PC-3 (cell line): ENCODE data around the gene C4orf50. TPM values are rescaled to one million over a fixed set of nuclear protein-coding genes. Genes with fewer than 3 reads are reported as not detected.
A peak's percentile ranks its signal among the peaks of the same experiment; 100 is the strongest.

Source experiments
- ATAC-seq: fragments of 200-7000 bp; cut with Tn5 transposase; 2 replicates; pipeline ENCODE4 v1.9.1; 2020; ENCODE audit warnings: mild to moderate bottlenecking, moderate library complexity
- BruUV-seq: library from RNA; stranded (reverse); fragments of 400-500 nt; replicated peaks from 2 replicates; lab custom pipeline; 2021; lab: Mats Ljungman, UMichigan
- CTCF ChIA-PET: fragments of 300-600 bp; sonication (Branson Sonifier 250); formaldehyde crosslinking; loops from one replicate; lab custom pipeline; 2022; ENCODE audit warnings: antibody characterized with exemption; lab: Charles Lee
- POLR2A ChIA-PET: fragments of 300-600 bp; sonication (Branson Sonifier 250); formaldehyde crosslinking; loops from one replicate; lab custom pipeline; 2022; ENCODE audit warnings: antibody characterized with exemption; ENCODE audit not compliant: unreplicated experiment; lab: Charles Lee
- DNase-seq: peaks from one replicate; pipeline ENCODE4 v3.0.0-alpha.2; 2015
- H2AFZ ChIP-seq: fragments of 300-600 bp; sonication (generic); 2 replicates; pipeline ENCODE4 v1.6.0; 2016; ENCODE audit warnings: antibody characterized with exemption, low read length
- H3F3A ChIP-seq: fragments of 300-600 bp; sonication (generic); one replicate; pipeline ENCODE4 v1.6.0; 2017; ENCODE audit warnings: antibody characterized with exemption, low read length, control low read depth, mild to moderate bottlenecking; ENCODE audit not compliant: unreplicated experiment
- H3K27ac ChIP-seq: fragments of 300-600 bp; sonication (generic); 2 replicates; pipeline ENCODE4 v1.5.1; 2016; ENCODE audit warnings: mild to moderate bottlenecking, low read length
- H3K27me3 ChIP-seq: fragments of 300-600 bp; sonication (generic); 2 replicates; pipeline ENCODE4 v1.6.1; 2016; ENCODE audit warnings: low read length, mixed read lengths
- H3K36me3 ChIP-seq: fragments of 300-600 bp; sonication (generic); 2 replicates; pipeline ENCODE4 v1.6.1; 2016; ENCODE audit warnings: low read depth, mixed run types, low read length, mixed read lengths
- H3K4me1 ChIP-seq: fragments of 300-600 bp; sonication (generic); 2 replicates; pipeline ENCODE4 v1.5.1; 2016; ENCODE audit warnings: low read length; ENCODE audit not compliant: insufficient read depth
- H3K4me2 ChIP-seq: fragments of 300-600 bp; sonication (generic); 2 replicates; pipeline ENCODE4 v1.6.0; 2016; ENCODE audit warnings: low read length
- H3K4me3 ChIP-seq: fragments of 300-600 bp; sonication (generic); 2 replicates; pipeline ENCODE4 v1.5.1; 2016; ENCODE audit warnings: mild to moderate bottlenecking, low read length, mixed read lengths
- H3K79me2 ChIP-seq: fragments of 300-600 bp; sonication (generic); 2 replicates; pipeline ENCODE4 v1.6.1; 2017; ENCODE audit warnings: low read length, mixed read lengths
- H3K9ac ChIP-seq: fragments of 300-600 bp; sonication (generic); 2 replicates; pipeline ENCODE4 v1.6.0; 2016; ENCODE audit warnings: mild to moderate bottlenecking, low read length
- H3K9me2 ChIP-seq: fragments of 300-600 bp; sonication (generic); replicated peaks from 2 replicates; pipeline ENCODE4 v1.6.1; 2016; ENCODE audit warnings: mixed run types, low read length, mixed read lengths
- H3K9me3 ChIP-seq: fragments of 300-600 bp; sonication (generic); 2 replicates; pipeline ENCODE4 v1.6.1; 2016; ENCODE audit warnings: low read length, mixed read lengths
- H4K20me1 ChIP-seq: fragments of 300-600 bp; sonication (generic); 2 replicates; pipeline ENCODE4 v1.6.1; 2016; ENCODE audit warnings: low read length, mixed read lengths
- EZH2 ChIP-seq: fragments of 300-600 bp; sonication (generic); IDR thresholded peaks from one replicate; pipeline ENCODE4 v1.6.1; 2017; ENCODE audit warnings: antibody characterized with exemption, mild to moderate bottlenecking, low read length; ENCODE audit not compliant: unreplicated experiment
- EZH2phosphoT487 ChIP-seq: fragments of 300-600 bp; sonication (generic); IDR thresholded peaks from 2 replicates; pipeline ENCODE4 v1.6.1; 2018; ENCODE audit warnings: mild to moderate bottlenecking, antibody characterized with exemption, low read length, borderline replicate concordance
- intact Hi-C: fragments of 100-400 bp; cut with micrococcal nuclease; formaldehyde crosslinking; loops from 2 replicates; pipeline ENCODE4 v1.9.0; 2023
- total RNA-seq: library from RNA; depleted of rRNA; stranded (reverse); fragments of >200 nt; gene quantifications from 2 replicates; pipeline ENCODE4 v1.2.3, GENCODE V29; 2014
- TF ChIP-seq, protein P1 (sequence below): fragments of 300-600 bp; sonication (generic); conservative IDR thresholded peaks from 2 replicates; pipeline ENCODE4 v1.5.1; 2017; ENCODE audit warnings: antibody characterized with exemption, low read depth, mild to moderate bottlenecking, low read length

C4orf50 gene
- total RNA-seq, 1 experiment from 2014 or later: not detected

DNA sequence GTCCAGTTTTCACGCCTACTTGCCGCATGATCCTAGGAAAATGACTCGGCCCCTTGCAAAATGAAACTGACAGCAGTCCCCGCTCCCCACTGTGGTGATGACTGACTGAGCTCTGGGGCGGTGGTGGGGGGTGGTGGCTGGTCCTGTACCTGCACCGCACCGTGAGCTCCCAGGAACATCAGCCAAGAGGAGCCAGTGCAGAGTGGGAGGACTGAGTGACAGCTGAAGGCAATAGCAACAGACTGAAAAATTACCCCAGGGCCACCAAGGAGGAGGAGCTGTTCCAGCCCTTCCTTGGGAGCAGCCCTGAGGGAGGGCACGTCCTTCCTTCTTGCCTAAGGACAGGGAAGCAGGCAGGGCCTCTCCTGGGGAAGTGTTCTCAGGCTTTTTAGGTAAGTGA, 2.4 kb upstream of the C4orf50 start:
- Histone ChIP-seq H3K9me2 (no peaks in the 10 kb centered on the region), H3K27ac (no peak overlapping the region), H3K27me3 (peaks cover 34% of the 10 kb centered on the region), H3K79me2 (no peaks in the 10 kb centered on the region), H3K9me3 (no peaks in the 10 kb centered on the region), H3K36me3 (no peaks in the 10 kb centered on the region), H3K9ac (no peak overlapping the region), H3K4me3 (no peak overlapping the region), H3K4me2 (no peak overlapping the region), H4K20me1 (no peaks in the 10 kb centered on the region), H3K4me1 (no peaks in the 10 kb centered on the region), H3F3A (no peaks in the 10 kb centered on the region), H2AFZ (no peak overlapping the region)
- POLR2A ChIA-PET: no interaction called here
- DNase-seq (no peak), ATAC-seq (no peak)
- TF ChIP-seq EZH2phosphoT487 (no peak), EZH2 (no peak)
- TF ChIP-seq, protein P1, sequence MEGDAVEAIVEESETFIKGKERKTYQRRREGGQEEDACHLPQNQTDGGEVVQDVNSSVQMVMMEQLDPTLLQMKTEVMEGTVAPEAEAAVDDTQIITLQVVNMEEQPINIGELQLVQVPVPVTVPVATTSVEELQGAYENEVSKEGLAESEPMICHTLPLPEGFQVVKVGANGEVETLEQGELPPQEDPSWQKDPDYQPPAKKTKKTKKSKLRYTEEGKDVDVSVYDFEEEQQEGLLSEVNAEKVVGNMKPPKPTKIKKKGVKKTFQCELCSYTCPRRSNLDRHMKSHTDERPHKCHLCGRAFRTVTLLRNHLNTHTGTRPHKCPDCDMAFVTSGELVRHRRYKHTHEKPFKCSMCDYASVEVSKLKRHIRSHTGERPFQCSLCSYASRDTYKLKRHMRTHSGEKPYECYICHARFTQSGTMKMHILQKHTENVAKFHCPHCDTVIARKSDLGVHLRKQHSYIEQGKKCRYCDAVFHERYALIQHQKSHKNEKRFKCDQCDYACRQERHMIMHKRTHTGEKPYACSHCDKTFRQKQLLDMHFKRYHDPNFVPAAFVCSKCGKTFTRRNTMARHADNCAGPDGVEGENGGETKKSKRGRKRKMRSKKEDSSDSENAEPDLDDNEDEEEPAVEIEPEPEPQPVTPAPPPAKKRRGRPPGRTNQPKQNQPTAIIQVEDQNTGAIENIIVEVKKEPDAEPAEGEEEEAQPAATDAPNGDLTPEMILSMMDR: no peak
- CTCF ChIA-PET: no interaction called here
- intact Hi-C loops: no loop called here
- BruUV-seq: no TSS peak

DNA sequence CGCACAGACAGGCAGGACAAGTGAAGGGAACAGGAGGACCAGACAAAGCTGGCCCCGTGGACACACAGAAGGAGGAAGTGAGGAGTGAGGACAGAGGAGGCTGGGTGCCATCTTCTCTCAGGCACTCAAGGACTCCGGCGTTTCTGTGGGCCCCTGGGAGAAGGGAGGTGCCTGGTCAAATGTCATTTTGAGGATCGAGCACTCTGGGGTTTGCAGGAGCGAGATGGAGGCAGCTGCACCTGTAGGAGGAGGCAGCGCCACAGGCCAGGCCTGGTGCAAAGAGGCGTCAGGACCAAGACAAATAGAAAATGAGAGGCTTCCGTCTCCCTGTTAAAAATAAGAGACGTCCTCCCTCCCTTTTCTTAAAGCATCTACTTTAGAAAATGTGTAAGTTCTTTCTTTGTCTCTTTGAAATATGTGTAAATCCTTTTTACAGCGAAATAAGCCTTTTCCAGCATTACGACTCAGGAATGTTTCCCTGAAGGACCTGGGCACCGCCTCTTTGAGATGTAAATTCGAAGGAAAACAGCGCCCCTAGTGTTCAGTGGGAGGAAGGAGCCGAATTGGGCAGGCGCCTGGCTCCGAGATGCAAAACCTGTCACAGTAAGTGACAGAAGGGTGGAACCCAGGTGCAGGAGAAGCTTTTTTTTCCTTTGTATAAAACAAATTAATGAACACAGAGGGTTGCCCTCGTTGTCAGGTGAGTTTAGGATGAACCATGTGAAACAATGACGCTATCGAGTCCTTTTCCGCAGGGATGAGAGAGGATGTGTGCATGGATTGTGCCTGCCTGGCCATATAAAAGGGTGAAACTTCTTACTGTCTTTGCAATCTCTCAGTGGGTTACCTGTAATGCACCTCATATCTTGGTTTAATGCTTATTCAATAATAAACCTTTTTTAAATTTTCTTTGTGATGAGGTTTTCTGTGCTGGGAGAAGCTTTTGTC, 1.4 kb upstream of the C4orf50 start:
- no peak overlapping the region for H3K4me3 ChIP-seq
- H3K27ac ChIP-seq: no peak overlapping the region
- no peaks in the 10 kb centered on the region for H4K20me1 ChIP-seq
- TF ChIP-seq EZH2: no peak
- TF ChIP-seq, protein P1: peak; percentile 74
- no peaks in the 10 kb centered on the region for H3K9me3 ChIP-seq
- no peaks in the 10 kb centered on the region for H3K36me3 ChIP-seq
- H3K4me1 ChIP-seq: no peaks in the 10 kb centered on the region
- H3K27me3 ChIP-seq: peaks cover 31% of the 10 kb centered on the region
- H3K9ac ChIP-seq: no peak overlapping the region
- no peaks in the 10 kb centered on the region for H3F3A ChIP-seq
- DNase-seq (peak; percentile 64), ATAC-seq (no peak)
- no peaks in the 10 kb centered on the region for H3K79me2 ChIP-seq
- CTCF ChIA-PET: no interaction called here
- no TSS peak for BruUV-seq
- no peaks in the 10 kb centered on the region for H3K9me2 ChIP-seq
- intact Hi-C loops: no loop called here
- H2AFZ ChIP-seq: no peak overlapping the region
- POLR2A ChIA-PET: interaction anchor here (0.7 kb wide), 1 partner anchor 106 kb away, joined by 4 read pairs; no protein-coding TSS in a partner anchor
- no peak overlapping the region for H3K4me2 ChIP-seq

DNA sequence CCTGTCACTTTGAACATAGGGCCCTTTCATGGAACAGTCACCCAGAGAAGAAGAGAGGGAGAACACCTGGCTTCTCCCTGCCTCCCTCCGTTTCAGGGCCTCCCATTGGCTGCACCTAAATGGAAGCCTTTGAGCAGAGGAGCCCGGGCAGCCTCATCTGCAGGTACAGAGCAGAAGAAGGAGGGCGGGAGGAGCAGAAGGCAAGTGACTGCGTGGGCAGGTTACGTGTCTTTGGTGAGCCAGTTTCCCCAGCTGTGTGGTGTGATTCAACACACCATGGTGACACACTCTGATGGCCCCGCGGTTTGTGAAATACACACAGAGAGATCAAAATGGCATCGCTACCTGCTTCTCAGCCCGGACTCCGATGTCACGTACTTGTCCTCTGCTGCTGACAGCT, 431 bp downstream of the C4orf50 start:
- no peak overlapping the region for H3K27ac ChIP-seq
- intact Hi-C loops: no loop called here
- H3K9me2 ChIP-seq: no peaks in the 10 kb centered on the region
- peaks cover 23% of the 10 kb centered on the region for H3K27me3 ChIP-seq
- no peaks in the 10 kb centered on the region for H3K9me3 ChIP-seq
- TF ChIP-seq, protein P1: no peak
- TF ChIP-seq EZH2 (no peak), EZH2phosphoT487 (no peak)
- H2AFZ ChIP-seq: no peak overlapping the region
- no peak overlapping the region for H3K9ac ChIP-seq
- H3K4me3 ChIP-seq: no peak overlapping the region
- H3K4me2 ChIP-seq: no peak overlapping the region
- DNase-seq (no peak), ATAC-seq (no peak)
- CTCF ChIA-PET: no interaction called here
- H4K20me1 ChIP-seq: no peaks in the 10 kb centered on the region
- no TSS peak for BruUV-seq
- POLR2A ChIA-PET: no interaction called here
- no peaks in the 10 kb centered on the region for H3K36me3 ChIP-seq
- no peaks in the 10 kb centered on the region for H3K79me2 ChIP-seq
- no peaks in the 10 kb centered on the region for H3F3A ChIP-seq
- no peaks in the 10 kb centered on the region for H3K4me1 ChIP-seq
